NCI-H146 treated with DMSO at 0.1 percent for 48 hours (cell line): Measurements from ENCODE around the gene ATP10B.

Source experiments
- DNase-seq: peaks from one replicate; lab custom pipeline; 2025; ENCODE audit not compliant: unreplicated experiment; lab: John Stamatoyannopoulos, UW

The ATP10B gene

DNA sequence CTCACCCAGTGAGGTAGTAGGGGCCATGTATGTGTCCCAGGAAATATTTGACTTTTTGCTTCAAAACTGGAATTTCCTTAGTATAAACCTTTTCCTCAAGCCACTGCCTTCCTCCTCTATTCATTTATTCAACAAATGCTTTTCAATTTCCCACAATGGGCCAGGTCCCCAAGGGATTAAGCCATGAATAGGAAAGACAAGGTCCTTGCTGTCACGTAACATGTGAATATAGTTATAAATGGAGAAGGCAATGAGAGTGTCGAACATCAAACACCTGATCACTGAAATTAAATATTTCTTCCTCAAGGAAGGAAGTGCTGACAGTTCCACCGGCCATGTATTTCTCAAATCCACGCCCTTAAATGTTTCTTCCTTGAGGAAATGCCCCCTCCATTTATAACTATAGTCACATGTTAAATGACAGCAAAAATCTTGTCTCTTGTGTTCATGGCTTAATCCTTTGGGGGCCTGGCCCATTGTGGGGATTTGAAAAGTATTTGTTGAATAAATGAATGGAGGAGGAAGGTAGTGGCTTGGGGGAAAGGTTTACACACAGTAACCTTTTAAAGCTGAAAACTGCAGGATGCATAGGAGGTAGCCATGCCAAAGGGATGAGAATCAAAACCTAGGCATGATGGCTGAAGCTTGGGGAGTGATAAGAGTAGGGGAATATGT lies 284.8 kb downstream of the ATP10B start:
- DNase-seq, result no peak

DNA sequence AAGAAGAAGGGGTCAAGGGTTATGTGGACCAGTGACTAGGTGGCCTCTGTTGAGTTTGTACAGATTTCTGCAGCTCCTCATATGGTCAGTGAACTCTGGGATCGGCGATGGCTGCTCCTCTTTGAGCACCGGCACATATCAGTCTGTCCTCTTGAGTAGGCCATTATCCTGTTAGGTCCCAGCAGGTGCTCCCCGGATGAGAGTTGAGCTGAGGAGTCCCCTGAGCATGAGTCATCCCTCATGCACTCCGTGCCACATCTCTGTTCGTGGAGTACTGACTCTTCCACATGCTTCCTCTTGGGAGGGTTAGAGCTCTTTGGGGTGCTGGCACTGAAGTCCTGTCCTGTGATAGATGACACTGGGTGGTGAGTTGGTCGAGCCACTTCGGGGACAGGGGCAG lies 286.6 kb downstream of the ATP10B start:
- DNase-seq, result no peak

GRCh38 chr5:160556846-160557245 lies 295.2 kb downstream of the ATP10B start:
- DNase-seq, result no peak

GRCh38 chr5:160555971-160556631 lies 295.9 kb downstream of the ATP10B start:
- peak; percentile 53 for DNase-seq

DNA sequence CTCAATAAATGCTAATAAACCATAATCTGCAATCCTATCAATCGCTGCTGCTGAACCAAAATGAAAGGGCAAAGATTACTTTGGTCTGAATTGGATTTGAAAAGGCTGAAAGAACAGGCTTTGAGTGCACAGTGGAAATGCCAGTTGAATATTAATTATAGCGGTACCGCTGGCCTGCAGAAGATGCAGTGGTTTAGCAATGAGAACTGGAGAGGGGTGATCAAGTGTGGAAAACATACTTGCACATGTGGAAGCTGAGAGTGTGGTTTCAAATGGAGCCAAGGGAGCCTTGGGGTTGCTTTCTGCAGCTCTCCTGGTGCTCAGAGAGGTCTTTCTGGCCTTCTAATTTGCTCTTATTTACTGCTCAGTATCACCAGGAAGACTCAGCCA lies 296.4 kb downstream of the ATP10B start:
- DNase-seq, result no peak

DNA sequence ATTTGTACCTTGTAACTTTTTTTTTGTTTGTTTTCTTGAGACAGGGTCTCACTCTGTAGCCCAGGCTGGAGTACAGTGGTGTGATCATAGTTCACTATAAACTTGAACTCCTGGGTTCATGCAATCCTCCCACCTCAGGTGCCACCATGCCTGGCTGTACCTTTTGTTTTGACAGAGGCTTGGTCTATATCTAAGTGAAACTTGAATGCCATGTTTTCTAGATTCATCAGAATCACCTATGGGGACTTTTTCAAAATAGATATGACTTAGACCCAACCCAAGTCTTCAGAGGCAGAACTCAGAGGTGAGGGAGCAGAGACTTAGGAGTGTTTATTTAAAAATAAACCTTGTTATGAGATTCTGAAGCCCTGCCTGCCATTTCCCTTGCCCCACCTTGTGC lies 301.9 kb downstream of the ATP10B start:
- DNase-seq, result no peak

DNA sequence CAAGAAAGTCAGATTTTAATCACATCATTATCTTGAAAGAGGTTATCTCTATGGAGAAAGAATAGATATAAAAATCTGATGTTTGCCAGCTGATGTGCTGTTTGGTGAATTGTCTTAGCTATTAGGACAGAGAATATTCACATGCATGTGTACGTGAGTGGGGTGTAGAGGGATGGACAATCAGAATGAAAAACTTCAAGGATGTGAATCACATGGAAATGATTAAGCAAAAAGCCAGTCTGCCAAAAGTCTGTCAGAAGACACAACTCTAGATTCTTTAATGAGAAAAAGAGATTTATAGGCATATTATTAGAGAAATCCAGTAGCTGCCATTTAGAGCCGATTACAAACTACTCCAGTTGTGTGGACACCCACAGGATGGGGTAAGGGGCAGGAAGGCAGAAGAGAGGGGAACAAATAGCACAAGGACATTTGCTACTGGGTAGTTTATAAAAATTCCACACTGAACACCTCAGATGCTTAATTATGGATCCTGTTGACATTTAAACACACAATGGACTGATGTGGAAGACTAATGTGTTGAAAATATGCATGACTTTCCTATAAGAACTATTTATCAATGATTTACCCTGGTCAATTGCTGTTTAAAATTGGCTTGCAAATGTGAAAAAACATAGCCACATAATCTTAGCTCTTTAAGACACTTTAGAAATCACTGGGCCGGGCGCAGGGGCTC lies 302.9 kb downstream of the ATP10B start:
- DNase-seq, result no peak

DNA sequence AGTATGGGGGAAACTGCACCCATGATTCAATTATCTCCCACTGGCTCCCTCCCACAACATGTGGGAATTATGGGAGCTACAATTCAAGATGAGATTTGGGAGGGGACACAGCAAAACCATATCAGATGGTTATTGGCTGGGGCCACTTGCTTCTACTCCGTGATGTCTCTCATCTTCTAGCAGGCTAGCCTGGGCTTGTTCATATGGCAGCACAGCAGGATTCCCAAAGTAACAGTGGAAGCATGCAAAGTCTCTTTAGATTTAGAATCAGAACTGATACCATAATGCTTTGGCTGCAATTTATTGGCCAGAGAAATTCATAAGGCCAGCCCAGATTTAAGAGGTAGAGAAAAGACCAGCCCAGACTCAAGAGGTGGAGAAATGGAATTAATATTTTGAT lies 304.1 kb downstream of the ATP10B start:
- DNase-seq, result no peak

DNA sequence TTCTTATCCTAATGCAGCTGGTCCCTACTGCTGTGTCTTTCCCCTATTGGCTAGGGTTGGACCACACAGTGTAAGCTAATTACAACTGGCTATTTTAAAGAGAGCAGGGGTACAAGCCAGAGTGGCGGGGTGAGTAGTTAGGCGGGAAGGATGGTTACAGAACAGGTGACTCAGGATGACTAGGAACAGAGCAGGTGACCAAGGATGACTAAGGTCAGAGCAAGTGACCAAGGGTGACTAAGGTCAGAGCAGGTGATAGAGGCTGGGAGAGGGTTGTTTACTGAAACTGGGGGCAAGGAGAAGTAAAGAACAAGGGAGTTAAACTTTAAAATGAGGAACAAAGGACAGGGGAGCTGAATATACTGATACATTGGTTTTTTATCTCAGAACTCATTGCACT lies 304.9 kb downstream of the ATP10B start:
- DNase-seq, result no peak

DNA sequence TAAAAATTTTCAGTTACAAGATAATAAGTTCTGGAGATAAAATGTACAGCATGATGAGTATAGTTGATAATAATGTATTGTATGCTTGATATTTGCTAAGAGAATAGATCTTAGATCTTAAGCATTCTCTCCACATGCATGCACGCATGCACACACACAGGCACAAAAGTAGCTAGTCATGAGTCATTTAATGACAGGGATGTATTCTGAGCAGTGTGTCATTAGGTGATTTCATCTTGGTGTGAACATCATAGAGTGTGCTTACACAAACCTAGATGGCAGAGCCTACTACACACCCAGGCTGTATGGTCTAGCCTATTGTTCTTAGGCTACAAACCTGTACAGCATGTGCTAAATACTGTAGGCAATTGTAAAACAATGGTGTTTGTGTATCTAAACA lies 306.2 kb downstream of the ATP10B start:
- no peak for DNase-seq

DNA sequence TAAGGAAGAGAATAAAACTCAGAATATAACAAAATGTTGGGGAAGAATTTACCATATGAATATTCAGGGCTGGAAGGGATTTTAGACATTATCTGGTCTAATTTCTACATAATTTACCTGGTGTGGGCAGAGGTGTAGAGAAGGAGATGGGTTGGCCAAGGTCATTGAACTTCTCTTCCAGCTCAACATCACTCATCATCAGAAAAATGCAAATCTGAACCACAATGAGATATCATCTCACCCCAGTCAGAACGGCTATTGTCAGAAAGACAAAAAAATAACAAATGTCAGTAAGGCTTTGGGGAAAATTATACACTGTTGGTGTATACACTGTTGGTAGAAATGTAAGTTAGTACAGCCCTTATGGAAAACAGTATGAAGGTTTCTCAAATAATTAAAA lies 308.6 kb downstream of the ATP10B start:
- no peak for DNase-seq

DNA sequence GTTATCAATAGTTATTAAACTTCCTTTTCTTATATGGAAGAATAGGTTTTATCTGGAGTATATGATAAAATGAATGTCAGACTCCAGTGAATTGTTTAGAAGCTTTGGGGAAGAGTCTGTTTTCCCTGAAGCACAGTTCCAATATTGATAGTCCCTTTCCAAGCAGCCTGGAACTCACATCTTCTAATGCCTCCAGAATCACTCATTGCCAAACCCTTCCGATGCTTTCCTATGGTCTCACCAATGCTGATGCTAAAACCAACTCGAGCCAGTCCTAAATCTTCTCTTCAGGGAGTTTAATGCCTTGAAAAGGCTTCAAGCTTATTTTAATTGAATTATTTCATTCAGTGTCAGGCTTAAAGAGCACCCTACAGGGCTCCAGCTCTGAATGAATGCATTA lies 309.2 kb downstream of the ATP10B start:
- DNase-seq, result no peak

GRCh38 chr5:160542281-160542680 lies 309.7 kb downstream of the ATP10B start:
- no peak for DNase-seq

DNA sequence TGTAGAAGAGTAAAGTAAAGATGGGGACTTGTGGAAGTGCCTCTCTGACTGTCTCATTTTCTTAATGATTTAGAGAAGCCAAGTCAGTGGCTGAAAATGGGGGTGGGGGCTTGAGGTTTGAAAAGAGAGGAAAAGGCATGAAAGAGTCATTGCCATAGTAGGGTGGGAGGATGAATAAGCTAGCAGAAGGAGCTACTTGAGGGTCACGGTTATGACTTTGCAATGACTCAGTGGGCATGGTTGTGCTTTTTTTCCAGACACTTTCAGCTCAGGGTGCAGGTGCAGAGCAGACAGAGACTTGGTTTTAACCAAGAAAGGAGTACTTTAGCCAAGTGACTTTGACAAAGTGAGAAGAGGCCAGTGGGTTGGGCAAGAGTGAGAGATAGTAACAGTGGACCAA lies 312.6 kb downstream of the ATP10B start:
- DNase-seq, result no peak

GRCh38 chr5:160537940-160538339 lies 314.1 kb downstream of the ATP10B start:
- no peak for DNase-seq

GRCh38 chr5:160537116-160537515 lies 314.9 kb downstream of the ATP10B start:
- no peak for DNase-seq

- no peak for DNase-seq
Measured at GRCh38 chr5:160534914-160535313, 317.1 kb downstream of the ATP10B start.

DNA sequence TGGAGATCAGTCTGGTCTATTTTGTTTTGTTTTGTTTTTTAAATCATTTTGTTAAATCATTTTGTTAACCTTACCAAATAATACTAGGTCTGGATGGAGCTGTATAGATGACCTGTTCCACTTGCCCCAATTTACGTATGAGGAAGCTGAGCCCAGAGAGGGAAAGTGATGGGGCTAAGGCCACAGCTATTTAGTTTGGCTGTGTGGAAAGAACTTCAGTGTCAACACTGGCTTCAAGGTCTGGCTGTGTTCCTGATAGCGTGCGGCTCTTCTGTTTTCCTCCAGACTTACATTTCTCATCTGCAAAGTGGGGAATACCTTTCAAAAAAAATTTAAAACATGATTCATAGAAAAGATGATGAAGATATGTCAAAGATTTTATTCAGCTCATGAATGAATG lies 317.9 kb downstream of the ATP10B start:
- DNase-seq, result no peak

DNA sequence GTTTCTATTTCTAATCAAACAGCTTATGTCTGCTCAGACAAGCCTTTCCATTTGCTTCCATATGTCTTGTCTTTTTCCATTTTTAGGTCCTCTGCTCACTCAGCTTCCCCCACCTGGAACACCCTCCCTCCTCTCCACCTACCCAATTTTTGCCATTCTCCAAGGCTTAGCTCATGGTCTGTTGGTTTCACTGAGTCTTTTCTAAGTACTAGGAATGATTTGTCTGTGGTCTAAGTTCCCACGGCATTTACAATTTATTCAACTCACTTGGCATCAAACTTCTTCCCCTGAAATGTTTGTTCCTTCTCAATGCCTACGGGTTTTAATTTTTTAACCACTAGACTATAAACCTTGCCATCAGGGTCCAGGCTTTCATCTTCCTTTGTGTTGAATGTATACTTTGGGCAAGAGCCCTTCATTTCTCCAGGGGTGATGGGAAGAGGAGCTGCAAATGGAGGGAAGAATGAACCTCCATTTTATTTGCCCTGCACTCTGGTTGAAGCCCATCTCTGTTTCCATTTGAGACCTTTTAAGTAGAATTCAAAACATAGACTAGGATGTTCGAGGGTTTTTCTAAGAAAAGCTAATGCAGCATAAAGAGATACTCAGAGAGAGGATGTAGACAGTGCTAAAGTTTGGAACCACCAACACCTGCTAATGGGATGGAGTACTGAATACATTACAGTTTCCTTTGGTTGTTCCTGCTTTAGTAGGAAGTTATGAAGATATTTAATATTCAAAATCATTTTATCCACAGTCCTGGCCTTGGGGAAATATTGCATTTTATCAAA lies 326.3 kb downstream of the ATP10B start:
- no peak for DNase-seq

- DNase-seq, result no peak
Measured at GRCh38 chr5:160524827-160525226, 327.2 kb downstream of the ATP10B start.

GRCh38 chr5:160523502-160524163 lies 328.4 kb downstream of the ATP10B start:
- DNase-seq, result no peak
